Loucy (cell line): Measurements from ENCODE around the gene VSIG10L2.

Experiments used
- H2AFZ ChIP-seq: fragments of 200-600 bp; sonication (generic); 2 replicates; pipeline ENCODE4 v1.6.0; 2016; ENCODE audit warnings: antibody characterized with exemption, mild to moderate bottlenecking, low read length, moderate library complexity
- H3F3A ChIP-seq: fragments of 200-600 bp; 2 replicates; pipeline ENCODE4 v1.6.0; 2016; ENCODE audit warnings: antibody characterized with exemption, low read depth, mild to moderate bottlenecking
- H3K27me3 ChIP-seq: fragments of 200-600 bp; sonication (generic); 2 replicates; pipeline ENCODE4 v1.6.1; 2014; ENCODE audit warnings: low read length, mild to moderate bottlenecking; ENCODE audit not compliant: insufficient read depth, poor library complexity, severe bottlenecking
- H3K36me3 ChIP-seq: fragments of 200-600 bp; sonication (generic); 2 replicates; pipeline ENCODE4 v1.6.1; 2016; ENCODE audit warnings: low read length; ENCODE audit not compliant: insufficient read depth
- H3K4me1 ChIP-seq: fragments of 200-600 bp; sonication (generic); 2 replicates; pipeline ENCODE4 v1.5.1; 2014; ENCODE audit warnings: low read length, mild to moderate bottlenecking; ENCODE audit not compliant: insufficient read depth, poor library complexity, severe bottlenecking
- H3K4me2 ChIP-seq: fragments of 200-600 bp; sonication (generic); 2 replicates; pipeline ENCODE4 v1.6.0; 2014; ENCODE audit warnings: antibody characterized with exemption, low read length, low read depth, mild to moderate bottlenecking; ENCODE audit not compliant: poor library complexity, severe bottlenecking
- H3K4me3 ChIP-seq: fragments of 200-600 bp; sonication (generic); 2 replicates; pipeline ENCODE4 v1.5.1; 2014; ENCODE audit warnings: low read length, mild to moderate bottlenecking, mixed read lengths; ENCODE audit not compliant: poor library complexity, severe bottlenecking
- H3K79me2 ChIP-seq: fragments of 200-600 bp; sonication (generic); 2 replicates; pipeline ENCODE4 v1.6.1; 2014; ENCODE audit warnings: low read length; ENCODE audit not compliant: insufficient read depth
- H3K9ac ChIP-seq: fragments of 200-600 bp; sonication (generic); 2 replicates; pipeline ENCODE4 v1.6.0; 2014; ENCODE audit warnings: mild to moderate bottlenecking, low read depth, low read length, moderate library complexity; ENCODE audit not compliant: poor library complexity, severe bottlenecking
- H3K9me2 ChIP-seq: fragments of 200-600 bp; sonication (generic); replicated peaks from 2 replicates; pipeline ENCODE4 v1.6.1; 2016; ENCODE audit warnings: low read depth, low read length, mixed read lengths
- H3K9me3 ChIP-seq: fragments of 200-600 bp; sonication (generic); 2 replicates; pipeline ENCODE4 v1.6.1; 2014; ENCODE audit warnings: mild to moderate bottlenecking, antibody characterized with exemption, low read length, low read depth; ENCODE audit not compliant: insufficient read depth
- H4K20me1 ChIP-seq: fragments of 200-600 bp; sonication (generic); 2 replicates; pipeline ENCODE4 v1.6.0; 2014; ENCODE audit warnings: antibody characterized with exemption, low read length, mild to moderate bottlenecking; ENCODE audit not compliant: insufficient read depth, poor library complexity, severe bottlenecking
- EZH2phosphoT487 ChIP-seq: fragments of 200-600 bp; IDR thresholded peaks from 2 replicates; pipeline ENCODE4 v1.6.1; 2018; ENCODE audit warnings: antibody characterized with exemption, mild to moderate bottlenecking, moderate library complexity, borderline replicate concordance
- TF ChIP-seq, protein P1 (sequence below): fragments of 200-600 bp; sonication (generic); conservative IDR thresholded peaks from 2 replicates; pipeline ENCODE4 v1.5.1; 2014; ENCODE audit warnings: mild to moderate bottlenecking, antibody characterized with exemption, low read length

The VSIG10L2 gene

GRCh38 chr11:125923012-125923579 lies 22.7 kb upstream of the VSIG10L2 start:
- no peak overlapping the region for H2AFZ ChIP-seq
- H3K27me3 ChIP-seq, result no peaks in the 10 kb centered on the region
- no peak overlapping the region for H3K9ac ChIP-seq
- H3K79me2 ChIP-seq, result no peaks in the 10 kb centered on the region
- no peak for TF ChIP-seq EZH2phosphoT487
- TF ChIP-seq, protein P1, sequence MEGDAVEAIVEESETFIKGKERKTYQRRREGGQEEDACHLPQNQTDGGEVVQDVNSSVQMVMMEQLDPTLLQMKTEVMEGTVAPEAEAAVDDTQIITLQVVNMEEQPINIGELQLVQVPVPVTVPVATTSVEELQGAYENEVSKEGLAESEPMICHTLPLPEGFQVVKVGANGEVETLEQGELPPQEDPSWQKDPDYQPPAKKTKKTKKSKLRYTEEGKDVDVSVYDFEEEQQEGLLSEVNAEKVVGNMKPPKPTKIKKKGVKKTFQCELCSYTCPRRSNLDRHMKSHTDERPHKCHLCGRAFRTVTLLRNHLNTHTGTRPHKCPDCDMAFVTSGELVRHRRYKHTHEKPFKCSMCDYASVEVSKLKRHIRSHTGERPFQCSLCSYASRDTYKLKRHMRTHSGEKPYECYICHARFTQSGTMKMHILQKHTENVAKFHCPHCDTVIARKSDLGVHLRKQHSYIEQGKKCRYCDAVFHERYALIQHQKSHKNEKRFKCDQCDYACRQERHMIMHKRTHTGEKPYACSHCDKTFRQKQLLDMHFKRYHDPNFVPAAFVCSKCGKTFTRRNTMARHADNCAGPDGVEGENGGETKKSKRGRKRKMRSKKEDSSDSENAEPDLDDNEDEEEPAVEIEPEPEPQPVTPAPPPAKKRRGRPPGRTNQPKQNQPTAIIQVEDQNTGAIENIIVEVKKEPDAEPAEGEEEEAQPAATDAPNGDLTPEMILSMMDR, result peak; percentile 80
- H3K9me3 ChIP-seq, result no peaks in the 10 kb centered on the region
- no peaks in the 10 kb centered on the region for H4K20me1 ChIP-seq
- H3K9me2 ChIP-seq, result no peaks in the 10 kb centered on the region
- no peak overlapping the region for H3K4me3 ChIP-seq
- H3K36me3 ChIP-seq, result no peaks in the 10 kb centered on the region
- H3K4me1 ChIP-seq, result no peaks in the 10 kb centered on the region
- H3K4me2 ChIP-seq, result no peak overlapping the region
- no peaks in the 10 kb centered on the region for H3F3A ChIP-seq

DNA sequence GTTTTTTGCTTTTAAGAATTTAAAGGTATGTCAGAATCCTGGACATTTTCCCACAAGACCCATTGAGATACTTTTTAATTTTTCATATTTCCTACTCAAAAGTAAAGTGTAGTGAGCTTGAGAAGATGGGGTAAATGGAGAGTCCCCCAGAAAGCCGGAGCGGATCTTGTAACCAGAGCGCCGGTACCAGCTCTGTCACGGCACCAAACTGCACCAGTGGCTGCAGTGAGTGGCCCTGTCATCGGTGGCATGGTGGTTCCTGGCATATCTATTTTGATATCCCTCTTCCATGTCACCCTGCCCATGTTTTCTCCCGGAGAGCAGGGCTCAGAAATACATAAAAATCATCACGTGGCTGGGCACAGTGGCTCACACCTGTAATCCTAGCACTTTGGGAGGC lies 22.2 kb upstream of the VSIG10L2 start:
- Histone ChIP-seq H3F3A (no peaks in the 10 kb centered on the region), H3K9me2 (no peaks in the 10 kb centered on the region), H3K36me3 (no peaks in the 10 kb centered on the region), H3K9ac (no peak overlapping the region), H3K9me3 (no peaks in the 10 kb centered on the region), H3K4me1 (no peaks in the 10 kb centered on the region), H3K4me2 (no peak overlapping the region), H2AFZ (no peak overlapping the region), H3K27me3 (no peaks in the 10 kb centered on the region), H3K4me3 (no peak overlapping the region), H3K79me2 (no peaks in the 10 kb centered on the region), H4K20me1 (no peaks in the 10 kb centered on the region)
- TF ChIP-seq, protein P1, result no peak
- TF ChIP-seq EZH2phosphoT487, result no peak

- H3F3A ChIP-seq, result no peaks in the 10 kb centered on the region
- no peaks in the 10 kb centered on the region for H3K9me2 ChIP-seq
- no peak for TF ChIP-seq EZH2phosphoT487
- TF ChIP-seq, protein P1, result no peak
- H2AFZ ChIP-seq, result no peak overlapping the region
- H3K9me3 ChIP-seq, result no peaks in the 10 kb centered on the region
- H3K4me1 ChIP-seq, result no peaks in the 10 kb centered on the region
- H3K27me3 ChIP-seq, result no peaks in the 10 kb centered on the region
- H3K4me3 ChIP-seq, result no peak overlapping the region
- H3K4me2 ChIP-seq, result no peak overlapping the region
- no peak overlapping the region for H3K9ac ChIP-seq
- no peaks in the 10 kb centered on the region for H3K36me3 ChIP-seq
- H4K20me1 ChIP-seq, result no peaks in the 10 kb centered on the region
- H3K79me2 ChIP-seq, result no peaks in the 10 kb centered on the region
Observed at GRCh38 chr11:125924384-125925007, 21.3 kb upstream of the VSIG10L2 start.
